Stimulated activated CD8-positive, alpha-beta memory T cell treated with anti-CD3 and anti-CD28 coated beads, Interleukin-12 subunit alpha, Interleukin-12 subunit beta, amount 100 ng/mL, for 24 hours (primary cell): ENCODE data around the gene IGF1R.

Experiments
- DNase-seq: peaks from one replicate; pipeline ENCODE4 v3.0.0-alpha.2; 2020; ENCODE audit errors: extremely low read depth

Gene IGF1R

GRCh38 chr15:98909968-98910885 is 261.9 kb downstream of the IGF1R start:
- DNase-seq, result no peak

- DNase-seq, result no peak
These were observed 266.3 kb downstream of the IGF1R start for GRCh38 chr15:98914626-98915025.

- DNase-seq, result no peak
These were observed 268.5 kb downstream of the IGF1R start for GRCh38 chr15:98916826-98917225.

GRCh38 chr15:98917417-98917816 is 269.1 kb downstream of the IGF1R start:
- no peak for DNase-seq

DNA sequence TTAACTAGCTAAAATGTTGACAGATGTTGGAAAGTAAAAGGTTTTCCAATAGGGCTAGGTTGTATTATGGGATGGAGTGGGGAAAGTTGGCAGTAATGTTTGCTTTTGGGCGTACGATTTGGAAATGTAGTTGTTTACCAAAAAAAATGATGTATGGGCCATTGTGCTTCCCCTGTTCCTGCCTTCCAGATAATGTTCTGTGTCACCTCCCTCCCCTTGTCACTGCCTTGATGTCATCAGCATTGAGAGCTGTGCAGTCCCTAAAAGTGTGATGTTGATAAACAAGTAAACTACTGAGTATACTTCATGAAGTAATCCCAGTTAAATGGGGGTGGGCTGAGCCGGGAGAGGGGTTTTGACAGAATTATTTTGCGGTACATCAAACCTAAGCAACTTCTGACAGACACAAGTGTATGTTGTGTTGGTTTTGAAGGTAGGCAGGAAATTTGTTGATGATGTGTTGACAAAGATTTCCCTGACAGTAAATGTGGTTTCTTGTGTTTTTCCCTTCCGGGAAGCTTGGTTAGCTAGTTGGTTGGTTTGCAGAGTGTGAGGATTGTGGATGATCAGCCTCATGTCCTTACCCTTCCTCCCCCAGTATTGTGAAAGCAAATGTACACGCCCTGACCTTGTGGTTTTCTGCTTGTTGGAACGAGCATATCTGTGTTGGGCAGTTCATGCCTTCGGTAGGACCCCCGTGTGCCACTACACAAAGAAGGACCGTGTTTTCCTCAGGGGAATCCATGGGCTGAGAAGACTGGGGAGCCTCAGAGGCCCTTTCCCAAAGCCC is 271.9 kb downstream of the IGF1R start:
- DNase-seq, result no peak

- DNase-seq, result no peak
These were observed 274.8 kb downstream of the IGF1R start for GRCh38 chr15:98923171-98923570.

DNA sequence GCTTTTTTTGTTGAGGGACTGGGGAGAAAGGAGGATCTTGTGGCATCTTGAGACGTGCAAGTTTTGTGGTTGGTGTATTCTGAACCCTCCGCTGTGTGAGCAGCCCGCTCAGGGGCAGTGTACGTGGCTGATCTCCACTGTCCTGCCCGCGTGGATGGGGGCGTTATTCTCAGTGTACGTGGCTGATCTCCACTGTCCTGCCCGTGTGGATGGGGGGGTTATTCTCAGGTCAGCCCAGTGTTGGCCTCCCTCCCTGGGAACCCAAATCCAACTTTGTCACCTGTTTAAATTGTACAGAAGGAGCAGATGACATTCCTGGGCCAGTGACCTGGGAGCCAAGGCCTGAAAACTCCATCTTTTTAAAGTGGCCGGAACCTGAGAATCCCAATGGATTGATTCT is 275.2 kb downstream of the IGF1R start:
- DNase-seq, result no peak

DNA sequence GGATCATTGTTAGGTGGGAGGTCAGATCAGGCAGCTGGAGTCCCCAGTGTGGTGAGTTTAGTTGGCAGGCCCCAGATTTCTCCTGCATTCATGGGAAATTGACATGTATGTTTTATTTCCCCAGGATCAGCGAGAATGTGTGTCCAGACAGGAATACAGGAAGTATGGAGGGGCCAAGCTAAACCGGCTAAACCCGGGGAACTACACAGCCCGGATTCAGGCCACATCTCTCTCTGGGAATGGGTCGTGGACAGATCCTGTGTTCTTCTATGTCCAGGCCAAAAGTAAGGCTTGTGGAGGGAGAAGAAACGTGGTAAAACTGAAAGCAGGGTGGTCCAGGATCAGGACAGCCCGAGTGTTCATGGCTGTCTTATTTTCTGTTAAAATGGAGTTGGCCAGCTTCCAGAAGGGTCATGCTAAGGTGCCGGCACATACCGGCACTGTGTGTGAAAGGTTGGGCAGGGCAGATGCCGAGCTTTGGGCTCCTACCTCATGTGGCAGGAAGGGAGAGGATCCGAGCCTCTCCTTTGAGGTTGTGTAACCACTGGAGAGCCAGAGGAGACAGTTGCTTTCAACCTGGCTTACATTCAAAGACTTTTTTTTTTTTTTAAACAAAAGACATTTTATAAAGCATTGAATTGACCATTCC is 276.2 kb downstream of the IGF1R start:
- DNase-seq, result no peak

- DNase-seq, result no peak
These were observed 277.9 kb downstream of the IGF1R start for GRCh38 chr15:98926236-98926635.

- DNase-seq, result no peak
These were observed 278.7 kb downstream of the IGF1R start for GRCh38 chr15:98927022-98927421.

DNA sequence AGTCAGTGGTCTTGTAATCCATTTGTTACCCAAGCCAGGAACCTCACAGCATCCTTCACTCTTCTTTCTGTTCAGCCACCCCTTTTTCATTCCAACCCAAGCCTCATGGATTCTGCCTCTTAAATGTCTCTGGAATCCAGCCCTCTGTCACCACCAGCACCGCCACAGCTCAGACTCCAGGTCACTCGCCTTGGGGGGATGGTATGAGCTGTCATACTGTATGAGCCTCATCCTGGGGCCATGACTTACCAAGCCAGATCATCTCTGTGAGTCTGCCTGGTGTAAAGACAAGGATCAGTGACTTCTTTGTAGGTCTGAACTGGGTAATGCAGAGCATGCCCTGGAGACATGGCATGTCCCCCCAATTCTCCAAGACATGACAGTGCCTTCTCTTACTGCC is 279.7 kb downstream of the IGF1R start:
- no peak for DNase-seq

GRCh38 chr15:98930576-98930975 is 282.2 kb downstream of the IGF1R start:
- no peak for DNase-seq

DNA sequence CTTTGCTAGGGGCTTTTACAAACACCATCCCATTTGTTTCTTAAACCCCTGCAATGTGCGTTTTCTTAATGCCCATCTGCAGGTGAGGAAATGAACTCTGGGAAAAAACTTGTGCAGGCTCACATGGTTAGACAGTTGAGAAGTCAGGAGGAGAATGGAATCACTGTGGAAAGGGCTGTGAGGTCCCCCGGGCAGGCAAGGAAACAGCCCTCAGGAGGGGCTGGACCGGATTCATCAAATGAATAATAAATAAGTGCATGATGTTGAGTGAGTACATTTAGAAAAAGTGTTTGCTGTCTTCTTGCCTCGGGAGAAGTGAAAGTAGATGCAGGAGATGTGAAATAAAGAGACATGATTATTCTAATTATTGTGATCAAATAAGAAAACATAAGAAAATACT is 282.7 kb downstream of the IGF1R start:
- no peak for DNase-seq

GRCh38 chr15:98933406-98933805 is 285.1 kb downstream of the IGF1R start:
- no peak for DNase-seq

GRCh38 chr15:98935736-98936135 is 287.4 kb downstream of the IGF1R start:
- DNase-seq, result no peak

GRCh38 chr15:98937413-98938104 is 289.2 kb downstream of the IGF1R start:
- no peak for DNase-seq

GRCh38 chr15:98938105-98938417 is 289.7 kb downstream of the IGF1R start:
- no peak for DNase-seq

DNA sequence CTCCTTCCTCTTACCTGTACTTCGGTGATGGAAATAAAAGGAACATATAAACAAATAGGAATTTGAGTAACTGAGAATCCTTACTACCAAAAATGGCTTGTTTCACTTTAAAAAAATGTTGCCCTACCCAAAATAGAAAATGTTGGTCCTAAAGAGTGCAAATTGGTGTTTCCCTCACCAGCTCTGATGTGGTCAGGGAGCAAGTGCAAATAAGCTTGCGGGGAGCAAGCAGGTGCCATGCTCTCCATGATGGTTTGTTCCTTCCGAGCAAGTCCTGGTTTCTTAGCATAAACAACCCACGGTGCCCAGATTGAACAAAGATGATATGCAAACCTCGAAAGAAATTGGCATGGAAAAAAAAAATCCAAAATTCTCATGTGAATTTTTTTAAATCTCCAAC is 290.5 kb downstream of the IGF1R start:
- no peak for DNase-seq

DNA sequence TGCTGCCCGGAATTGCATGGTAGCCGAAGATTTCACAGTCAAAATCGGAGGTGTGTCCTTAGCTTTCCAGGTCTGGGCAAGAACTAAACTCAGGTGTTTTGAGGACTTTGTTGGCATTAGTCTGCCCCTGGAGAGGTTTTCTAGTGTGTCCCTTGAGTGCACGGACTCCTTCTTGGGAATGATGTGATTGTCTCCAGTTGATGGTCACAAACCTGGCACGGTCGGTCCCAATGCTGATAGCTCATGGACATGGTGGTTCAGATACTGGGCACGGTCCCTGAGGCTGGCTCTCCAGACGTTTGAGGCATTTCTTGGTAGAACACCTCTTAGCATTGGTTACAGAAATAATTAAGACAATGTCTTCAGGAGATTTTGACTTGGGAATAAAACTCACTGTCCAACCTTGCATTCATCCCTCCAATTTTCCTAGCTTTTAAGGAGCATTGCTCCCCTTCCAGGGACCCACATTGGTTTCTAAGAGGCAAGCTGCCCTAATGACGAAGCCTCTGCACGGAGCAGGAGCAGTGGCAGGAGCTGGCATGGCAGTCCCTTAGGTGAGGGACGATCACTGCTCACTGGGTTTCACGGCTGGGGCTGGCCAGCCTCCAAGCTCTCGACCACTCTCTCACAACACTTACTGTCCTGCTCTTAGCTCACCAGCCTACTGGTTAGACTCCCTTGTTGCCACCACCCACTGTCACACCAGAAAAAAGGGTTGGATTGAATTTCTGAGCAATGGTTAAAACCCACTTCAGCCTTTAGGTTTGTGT is 291.2 kb downstream of the IGF1R start:
- no peak for DNase-seq

GRCh38 chr15:98941595-98942255 is 293.4 kb downstream of the IGF1R start:
- no peak for DNase-seq

DNA sequence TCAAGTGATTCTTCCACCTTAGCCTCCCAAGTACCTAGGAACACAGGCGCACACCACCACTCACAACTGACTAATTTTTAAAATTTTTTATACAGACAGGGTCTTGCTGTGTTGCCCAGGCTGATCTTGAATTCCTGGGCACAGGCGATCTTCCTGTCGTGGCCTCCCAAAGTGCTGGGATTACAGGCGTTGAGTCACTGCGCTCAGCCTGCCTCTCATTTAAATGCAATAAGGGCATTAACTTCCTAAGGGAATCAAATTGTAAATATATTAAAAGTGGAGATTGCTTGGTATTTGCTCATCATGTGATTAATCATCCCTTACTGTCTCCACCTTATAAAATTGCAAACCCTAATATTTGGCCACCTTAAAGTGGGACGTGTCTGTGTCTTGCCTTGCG is 294.1 kb downstream of the IGF1R start:
- no peak for DNase-seq
